ENCODE measurements around the gene BHLHE41.

Gene BHLHE41

DNA sequence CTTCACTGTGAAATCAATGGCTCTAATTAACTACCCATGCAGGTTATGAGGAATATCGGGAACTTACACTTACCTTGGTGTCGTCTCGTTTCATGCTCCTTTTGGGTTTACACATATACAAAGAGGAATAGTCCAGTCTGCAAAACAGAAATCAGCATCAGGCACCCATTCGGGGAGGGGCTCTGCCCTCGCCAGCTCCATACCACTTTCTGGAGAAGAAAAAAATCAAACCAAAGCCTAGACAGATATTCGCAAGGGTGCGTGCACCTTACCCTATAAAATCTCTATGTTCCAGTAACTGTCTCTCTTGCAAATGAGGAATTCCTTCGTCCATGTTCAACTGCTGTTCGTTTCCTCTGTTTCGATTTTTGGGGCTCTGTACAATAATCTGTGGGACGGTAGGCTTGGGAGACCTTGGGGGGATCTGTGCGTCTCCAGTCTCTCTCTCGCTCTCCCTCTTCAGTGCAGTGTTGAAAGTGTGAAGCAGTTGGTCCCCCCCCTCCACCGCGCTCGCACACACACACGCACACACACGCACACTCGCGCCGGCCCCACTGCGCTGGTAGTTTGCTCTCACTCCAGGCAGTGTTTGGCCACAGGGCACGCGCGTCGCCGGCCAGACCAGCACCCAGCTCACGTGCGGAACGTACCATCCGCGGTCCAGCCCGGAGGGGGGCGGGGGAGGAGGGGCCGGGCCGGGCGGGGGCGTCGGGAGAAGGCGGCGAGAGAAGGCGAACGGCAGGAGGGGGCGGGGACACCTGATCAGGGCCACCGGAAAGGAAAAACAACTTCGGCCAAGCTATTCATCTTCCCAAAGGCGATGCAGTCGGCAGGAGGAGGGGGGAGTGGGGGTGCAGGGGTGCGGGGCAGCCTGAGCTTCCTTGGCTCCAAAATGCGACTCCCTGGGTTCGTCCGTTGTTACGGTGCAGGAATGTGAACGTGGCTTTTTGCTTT, at the start of gene BHLHE41:
Gene BHLHE41, minus strand, starts transcription at position 592 of the 954 bp plus-strand sequence. Its CDS starts 258 bp downstream, at position 334.
- DNase-seq = peak; percentile 72 to 74

DNA sequence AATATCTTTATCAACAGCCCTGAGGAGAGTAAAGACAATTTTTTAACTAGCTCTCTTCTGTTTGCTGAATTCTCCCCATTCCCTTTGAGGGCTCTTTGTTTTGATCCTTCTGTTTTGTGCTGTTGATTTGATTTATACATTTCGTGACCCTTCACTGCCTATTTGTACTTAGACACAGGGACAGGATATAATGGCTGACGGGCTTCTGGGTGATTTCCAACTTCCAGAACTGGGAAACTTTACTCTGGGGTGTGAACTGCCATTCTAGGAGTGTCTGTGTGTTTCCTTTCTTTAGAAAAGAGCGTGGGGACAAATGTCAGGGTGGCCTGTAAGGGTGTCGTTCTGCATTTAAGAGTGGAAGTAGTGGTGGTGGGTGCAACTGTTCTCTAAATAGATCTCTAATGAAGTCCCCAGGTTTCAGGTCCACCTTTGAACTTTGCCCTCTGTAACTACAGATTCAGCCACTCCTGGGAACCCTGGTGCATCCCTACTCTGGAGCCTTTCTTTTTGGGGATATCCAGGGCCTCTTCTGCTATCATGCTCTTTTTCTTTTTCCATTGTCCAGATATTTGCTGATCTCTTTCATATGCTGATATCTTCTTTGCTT, 48.2 kb upstream of the BHLHE41 start:
- DNase-seq = no peak

DNA sequence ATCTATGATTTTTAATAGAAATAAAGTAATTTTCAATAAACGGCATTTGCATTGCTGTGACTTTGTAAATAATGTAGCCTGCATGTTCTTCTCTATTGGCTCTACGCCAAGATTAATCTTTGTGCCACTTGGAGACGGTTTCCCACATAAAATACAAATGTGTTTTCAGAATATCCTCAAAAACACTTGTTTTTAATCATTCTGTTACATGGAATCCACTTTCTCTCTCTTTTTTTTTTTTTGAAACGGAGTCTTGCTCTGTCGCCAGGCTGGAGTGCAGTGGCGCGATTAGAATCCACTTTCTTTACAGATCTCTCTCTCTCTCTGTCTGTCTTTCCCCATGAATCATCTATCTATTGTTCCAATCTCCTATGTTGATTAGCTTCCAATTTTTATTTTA, 47.7 kb upstream of the BHLHE41 start:
- no peak for DNase-seq

DNA sequence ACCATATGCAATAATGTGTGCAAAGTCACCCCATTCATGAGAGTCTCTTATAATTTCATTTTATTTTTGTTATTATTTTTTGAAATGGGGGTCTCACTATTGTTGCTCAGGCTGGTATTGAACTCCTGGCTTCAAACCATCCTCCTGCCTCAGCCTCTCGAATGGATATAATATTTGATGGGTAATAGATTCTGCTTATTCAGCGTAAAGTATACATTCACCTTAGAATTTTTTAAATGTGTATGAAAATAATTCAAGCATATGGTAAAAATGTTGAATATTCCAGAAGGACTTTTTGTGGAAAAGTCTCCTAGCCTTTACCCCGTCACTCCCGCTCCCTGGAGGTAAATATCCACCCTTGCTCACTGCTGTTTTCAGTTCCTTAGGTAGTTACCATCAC, 47.2 kb upstream of the BHLHE41 start:
- no peak for DNase-seq

DNA sequence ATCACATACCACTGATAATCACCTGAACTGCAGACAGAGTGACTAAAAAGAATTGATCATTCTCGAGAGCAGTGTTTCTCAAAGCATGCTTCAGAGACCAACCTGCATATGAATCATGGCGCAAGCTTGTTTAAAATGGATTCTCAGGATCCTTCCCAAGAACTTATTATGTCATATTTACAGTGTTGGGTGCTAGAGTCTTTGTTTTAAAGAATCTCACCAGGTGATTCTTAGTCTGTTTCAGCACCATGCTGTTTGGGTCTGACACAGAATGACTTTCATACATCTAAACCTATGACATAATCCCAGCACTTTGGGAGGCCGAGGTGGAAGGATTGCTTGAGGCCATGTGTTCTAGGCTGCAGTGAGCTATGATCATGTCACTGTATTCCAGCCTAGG, 39.3 kb upstream of the BHLHE41 start:
- DNase-seq = no peak

DNA sequence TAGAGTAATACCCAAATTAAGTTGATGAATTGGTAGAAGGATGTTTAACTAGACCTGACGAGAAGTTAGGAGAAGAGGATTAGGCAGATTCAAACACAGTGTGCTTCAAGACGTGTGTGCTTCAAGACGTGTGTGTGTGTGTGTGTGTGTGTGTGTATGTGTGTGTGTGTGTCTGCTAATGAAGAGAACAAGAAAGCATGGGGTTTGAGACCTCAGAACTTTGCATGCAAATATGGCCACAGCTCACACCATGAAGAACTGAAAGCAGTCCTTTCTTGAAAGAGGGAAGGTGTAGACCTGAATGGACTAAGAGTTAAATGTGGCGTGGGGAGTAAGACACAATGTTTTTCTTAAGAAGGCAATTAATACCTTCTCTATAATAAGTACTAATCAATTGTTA, 38.1 kb upstream of the BHLHE41 start:
- DNase-seq = no peak

DNA sequence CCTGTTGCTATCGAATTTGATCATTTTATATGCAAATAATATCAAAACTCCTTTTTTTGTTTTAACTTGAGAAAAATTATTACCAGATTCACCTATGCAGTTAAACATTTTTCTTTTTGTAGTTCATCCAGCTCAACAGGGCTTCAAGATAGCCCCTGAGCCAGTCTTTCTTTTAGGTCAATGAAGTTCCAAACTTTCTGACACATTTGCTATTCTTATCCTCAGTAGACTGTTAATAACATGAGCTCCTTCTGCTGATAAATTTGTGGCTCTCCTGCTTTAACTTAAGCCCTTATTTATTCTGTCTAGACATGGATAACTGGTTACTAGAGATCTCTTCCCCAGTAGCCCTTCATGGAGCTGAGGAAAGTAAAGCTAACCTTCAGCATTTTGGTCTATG, 37.3 kb upstream of the BHLHE41 start:
- DNase-seq = no peak

DNA sequence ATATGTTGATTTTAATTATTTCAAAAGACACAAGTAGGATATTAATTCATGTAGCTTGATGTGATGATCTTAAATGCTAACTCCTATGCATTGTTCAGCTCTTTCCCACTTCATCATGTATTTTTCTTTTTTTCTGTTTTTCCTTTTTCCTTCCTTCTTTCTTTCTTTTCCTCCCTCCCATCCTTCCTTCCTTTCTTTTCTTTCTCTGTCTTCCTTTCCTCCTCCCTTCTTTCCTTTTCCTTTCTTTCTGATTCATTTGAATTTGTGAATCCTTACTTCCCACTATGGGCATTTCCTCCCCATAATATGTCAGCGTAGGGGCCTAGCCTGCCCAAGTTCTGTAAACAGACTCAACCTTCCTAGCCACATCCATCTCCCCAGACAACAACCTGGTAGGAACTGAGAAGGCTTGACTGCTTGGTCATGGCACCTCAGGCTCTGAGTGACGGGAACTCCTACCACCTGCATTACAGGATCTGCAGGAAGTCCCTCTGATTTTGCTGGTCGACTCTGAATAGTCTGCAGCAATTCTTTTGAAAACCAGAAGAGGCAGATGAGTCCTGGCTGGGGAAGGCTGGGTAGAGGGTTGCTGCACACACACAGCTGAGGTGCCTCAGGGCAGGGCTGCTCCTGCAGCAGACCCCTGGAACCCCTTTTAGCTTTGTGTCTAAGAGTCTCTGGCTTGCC, 33.4 kb upstream of the BHLHE41 start:
- no peak for DNase-seq

DNA sequence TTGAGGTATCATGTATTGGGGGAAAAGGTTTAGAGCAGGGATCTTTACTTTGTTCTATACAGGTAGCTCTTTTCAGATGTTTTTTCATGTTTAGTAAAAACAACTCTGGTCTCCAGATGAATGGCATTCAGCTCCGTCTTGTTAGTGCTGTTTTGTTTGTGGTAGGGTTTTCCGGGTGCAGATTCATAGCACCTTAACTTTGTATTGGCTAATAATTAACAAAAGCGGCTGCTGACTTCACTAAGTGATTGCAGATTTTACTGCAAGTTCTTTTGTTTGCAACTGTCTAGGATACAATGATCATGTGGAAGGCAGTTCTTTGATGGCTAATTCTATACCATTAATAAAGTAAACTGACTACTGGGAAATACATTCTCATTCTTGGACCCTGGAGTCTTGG, 32.2 kb upstream of the BHLHE41 start:
- no peak for DNase-seq

DNA sequence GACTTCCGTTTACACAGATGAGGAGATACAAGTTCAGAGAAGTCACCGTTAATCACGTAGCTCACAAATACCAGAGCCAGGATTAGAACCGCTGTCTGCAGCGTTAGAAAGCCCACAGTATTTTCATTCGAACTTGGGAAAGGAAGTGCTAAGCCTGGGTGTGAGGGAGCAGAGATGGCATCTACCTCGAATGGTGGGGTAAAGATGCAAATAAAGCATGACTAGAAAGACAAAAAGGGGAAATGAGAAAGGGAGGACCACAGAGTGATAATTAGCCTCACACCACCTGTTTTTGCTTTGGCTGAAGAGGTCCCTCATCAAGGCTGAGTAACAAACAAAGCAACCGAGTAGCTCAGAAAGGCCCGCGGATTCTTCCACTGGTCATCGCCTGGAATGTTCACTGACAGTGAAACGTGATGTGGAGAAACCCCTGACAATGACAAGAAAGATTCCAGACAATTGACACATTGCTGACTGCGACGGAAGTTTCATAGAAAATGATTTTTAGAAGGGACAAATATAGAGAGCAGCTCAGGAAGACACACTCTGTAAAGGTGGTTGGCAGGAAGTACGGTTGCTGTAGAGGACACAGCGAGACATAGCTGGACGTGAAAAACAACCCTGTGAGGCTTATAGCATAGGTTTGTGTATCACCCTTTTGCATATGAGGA, 31.5 kb upstream of the BHLHE41 start:
- DNase-seq = no peak

DNA sequence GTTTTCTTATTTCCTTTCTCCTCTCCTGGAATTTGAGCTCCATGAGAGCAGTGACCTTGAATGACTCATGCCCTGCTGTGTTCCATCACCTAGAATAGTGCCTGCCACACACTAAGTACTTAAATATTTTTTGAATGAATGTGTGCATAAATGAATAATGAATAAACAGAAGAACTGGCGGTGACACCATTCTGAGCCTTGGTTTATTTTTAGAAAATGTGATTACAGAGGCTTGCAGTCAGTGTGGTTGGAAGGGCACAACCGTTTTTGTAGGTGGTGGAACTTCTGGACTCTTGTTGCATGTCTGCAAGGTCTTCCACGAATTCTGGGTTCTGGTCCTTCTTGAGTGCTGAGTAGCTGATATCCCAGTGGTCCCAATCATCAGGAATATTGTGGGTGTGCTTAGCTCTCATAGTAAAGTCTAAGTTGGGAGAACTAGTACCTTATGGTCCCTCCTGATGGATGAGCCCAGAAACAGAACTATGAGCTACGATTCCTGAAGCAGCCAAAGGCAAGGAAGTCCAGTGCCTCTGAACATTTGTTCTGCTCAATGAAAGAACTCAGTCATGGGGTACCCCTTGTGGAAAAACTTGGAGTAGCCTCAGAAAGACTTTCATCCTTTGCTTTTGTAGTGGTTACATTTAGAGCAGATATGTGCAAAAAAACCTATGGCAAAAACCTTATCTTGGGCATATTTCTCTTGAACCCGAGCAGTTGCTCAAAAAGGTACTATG, 28.8 kb upstream of the BHLHE41 start:
- DNase-seq = no peak

DNA sequence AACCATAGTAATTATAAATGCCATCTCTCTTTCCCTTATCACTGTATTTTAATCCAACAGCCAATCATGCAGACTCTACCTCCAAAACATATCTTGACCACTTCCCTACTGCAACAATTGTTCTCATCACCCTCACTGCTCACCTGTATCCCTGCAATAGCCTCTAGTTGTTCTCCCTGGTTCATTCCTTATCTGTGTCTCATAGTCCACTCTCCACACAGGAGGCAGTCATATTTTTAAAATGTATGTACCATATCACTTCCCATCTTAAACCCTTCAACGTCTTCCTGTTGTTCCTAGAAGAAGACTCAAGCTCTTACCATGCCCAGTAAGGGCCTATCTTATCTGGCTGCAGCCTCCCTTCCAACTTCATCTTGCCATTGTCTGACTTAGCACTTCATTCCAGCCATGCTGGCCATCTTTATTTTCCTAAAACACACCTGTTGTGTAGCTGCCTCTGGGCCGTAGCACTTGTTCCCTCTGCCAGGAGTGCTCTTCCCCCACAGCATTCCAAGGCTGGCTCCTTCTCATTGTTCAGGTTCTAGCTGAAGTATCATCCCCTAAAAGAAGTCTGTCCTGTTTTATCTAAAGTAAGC, 27.8 kb upstream of the BHLHE41 start:
- no peak for DNase-seq

DNA sequence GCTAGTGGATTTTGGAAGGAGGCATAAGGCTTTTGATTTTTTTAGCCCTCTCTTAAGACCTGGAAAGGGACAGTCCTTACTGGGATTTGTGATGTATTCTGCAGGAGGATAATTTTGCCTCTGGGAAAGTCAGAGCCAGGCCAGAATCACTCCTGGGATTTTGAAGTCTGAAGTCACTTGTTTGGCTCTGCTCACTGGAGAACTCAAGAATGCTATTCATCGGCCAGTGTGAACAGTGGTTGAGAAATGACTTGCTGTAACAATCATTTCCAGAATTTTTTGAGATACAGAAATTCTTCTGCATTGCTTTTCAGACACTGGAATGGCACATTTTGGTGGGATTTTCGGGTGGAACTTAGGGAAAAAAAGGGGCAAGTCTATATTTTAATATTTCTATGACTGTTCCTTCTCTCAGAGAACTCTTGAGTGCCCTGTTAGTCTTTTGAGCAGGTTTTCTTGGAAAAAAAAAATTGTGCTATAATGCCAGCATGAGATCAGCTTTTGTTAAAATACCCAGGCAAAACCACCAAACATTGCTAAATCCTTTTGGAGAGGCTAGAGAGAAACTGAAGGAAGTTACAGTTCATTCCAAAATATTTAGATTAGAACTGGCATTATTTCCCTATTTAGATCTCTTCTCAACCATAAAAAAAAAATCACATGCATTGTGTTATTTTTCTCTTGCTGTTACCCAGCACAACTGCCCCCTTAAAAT, 26.1 kb upstream of the BHLHE41 start:
- peak; percentile 48 to 71 for DNase-seq

DNA sequence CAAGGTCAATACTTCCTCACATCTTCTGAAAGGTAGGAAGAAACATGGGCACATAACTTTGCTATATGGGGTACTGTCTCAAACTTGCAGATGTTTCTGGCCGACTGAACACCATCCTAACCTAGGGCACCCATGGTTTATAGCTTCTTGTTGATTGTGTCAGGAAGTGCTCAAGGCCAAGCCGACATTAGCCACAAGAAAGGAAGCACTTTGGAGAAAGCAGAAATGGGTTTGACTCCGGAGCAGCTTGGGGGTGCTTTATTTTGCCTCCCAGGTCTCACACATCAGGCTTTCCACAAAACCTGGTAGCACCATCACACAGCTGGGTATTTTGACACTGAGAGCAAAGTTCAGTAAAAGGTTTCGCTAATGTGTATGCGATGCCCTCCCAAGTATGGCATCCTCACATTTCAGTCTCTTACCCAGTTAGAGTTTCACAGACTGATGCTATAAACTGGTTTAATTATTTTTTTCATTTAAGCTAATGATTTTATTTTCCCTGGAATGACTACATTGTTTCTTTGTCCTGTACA, 25.2 kb upstream of the BHLHE41 start:
- DNase-seq = peak in 1 of 2 donors; percentile 14

DNA sequence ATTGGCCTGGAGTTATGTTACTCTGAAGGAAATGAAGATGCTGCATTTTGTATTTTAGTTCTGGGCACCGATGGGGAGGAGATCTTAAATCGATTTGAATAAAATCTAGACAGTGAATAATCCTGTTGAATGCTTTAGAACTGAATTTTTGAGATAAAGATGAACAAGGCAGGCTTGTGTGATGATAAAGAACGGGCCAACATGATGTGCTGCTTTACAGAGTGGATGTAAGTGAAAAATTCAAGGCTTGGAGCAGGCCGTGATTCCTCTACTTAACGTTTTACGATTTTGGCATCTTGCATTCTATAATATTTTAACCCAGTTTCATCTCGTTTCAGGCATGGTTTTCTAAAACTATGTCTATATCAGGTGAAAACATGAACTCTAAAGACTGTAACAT, 23.5 kb upstream of the BHLHE41 start:
- no peak for DNase-seq

DNA sequence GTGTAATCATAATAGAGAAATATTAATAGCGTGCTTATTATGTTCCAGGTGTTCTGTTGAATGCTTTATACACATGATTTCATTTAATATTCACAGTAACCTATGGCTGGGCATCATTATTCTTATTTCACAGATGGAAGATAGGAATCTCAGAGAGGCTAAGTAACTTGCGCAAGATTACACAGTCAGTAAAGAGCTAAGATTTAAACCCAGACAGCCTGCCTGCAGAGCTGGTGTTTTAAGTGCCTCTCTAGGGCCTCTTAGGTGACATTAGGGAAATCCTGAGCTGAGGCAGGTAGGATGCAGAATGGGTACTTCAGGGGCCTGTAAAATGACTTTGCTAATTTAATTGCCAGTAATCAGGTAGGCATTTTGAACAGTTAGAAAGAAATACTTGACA, 18.5 kb upstream of the BHLHE41 start:
- no peak for DNase-seq

DNA sequence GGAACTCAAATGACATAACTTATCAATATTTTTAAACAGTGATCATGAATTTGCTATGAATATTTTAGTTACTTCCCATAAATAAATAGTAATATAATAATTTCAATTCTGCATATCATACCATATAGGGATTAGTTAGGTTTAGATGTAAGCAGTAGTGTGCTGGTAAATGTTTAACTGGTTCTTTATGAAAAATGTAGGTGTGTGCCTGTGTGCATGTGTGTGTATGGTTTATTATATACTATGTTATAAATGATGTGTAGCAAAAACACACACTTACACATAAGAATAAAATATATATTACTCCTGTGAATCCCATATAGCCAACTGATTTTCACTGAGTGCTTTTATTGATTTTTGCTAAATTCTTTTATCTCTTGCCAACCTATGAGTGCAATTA, 14.0 kb upstream of the BHLHE41 start:
- no peak for DNase-seq

DNA sequence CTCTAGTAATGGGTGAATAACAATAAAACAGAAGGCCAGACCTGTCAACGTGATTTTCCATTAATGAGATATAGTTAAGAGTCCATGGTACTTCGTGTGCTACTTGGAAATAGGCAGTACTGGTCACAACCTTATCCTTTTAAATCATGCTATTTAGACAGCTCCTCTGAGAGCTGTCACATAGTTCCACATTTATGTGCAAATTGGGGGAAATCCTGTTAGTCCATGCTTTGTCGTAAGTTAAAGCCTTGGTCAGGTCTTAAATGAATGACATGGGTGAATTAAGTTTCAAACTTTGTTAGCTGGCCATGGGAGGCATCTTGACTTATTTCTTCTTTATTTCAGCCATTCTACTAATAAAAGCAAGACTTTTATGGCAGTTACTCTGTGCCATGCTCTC, 11.9 kb upstream of the BHLHE41 start:
- peak; percentile 23 to 35 for DNase-seq

DNA sequence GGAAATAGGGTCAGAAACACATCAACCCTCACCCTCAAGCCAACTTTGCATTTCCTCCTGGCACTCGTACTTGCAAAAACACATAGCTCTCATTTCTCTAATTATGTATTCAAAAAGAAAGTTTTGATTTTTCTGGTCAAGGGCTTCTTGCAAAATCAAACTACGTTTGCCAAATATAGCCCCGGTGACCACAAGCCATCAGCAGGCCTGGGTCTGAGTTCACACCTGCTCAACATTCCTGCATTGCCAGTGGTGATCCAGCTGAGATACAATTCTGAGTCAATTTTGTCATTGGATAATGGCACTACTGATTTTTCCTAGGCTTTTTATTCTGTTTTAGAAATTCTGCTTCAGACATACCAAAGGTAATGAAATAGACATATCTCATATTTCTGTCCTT, 10.7 kb upstream of the BHLHE41 start:
- no peak for DNase-seq

DNA sequence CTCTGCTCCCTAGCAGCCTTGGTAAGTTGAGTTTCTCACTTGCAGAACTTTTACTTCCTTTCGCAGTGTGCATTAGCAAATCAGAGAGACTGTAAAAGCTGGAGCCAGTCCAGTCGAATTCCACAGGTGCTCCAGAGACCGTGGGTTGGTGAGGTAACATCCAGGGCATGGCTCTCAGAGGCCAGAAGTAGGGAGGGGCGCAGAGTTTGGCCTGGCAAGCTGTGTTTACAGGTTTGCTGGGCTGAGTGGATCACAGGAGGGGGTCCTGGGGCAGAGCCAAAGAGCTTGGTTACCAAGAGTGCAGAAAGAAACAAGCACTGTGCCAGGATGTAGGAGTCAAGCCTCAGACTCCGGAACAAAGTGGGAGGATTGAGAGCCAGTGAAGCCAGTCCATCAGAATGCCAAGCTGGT, 10.2 kb upstream of the BHLHE41 start:
- no peak for DNase-seq

DNA sequence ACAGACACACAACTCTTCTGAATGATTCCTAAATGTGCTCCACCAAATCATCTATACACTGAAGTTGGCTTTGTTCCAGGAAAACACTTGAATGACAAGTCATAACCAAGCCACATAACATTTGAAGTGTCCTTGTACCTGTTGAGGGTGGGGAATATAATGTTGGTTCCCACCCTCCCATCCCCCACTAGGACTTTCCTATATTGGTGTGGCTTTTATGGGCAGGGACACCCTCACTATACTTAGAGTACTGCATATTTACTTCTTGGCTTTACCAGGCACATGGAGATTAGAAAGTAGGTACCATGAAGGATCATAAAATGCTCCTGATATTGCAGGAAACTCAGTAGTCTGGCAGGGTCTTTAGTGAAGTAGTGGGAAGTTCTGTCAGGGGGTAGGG, 9.7 kb upstream of the BHLHE41 start:
- DNase-seq = no peak

All from inflammatory macrophage treated with lipopolysaccharide for 1 hour (primary cell).